Effector memory CD8-positive, alpha-beta T cell (primary cell): ENCODE data around the gene TNF.

ENCODE experiments used
- ATAC-seq: fragments of 150-1000 bp; cut with Tn5 transposase; replicated peaks from 2 replicates; pipeline ENCODE4 v1.10.0; 2021; ENCODE audit warnings: mild to moderate bottlenecking, moderate library complexity
- DNase-seq, 3 experiments: peaks; one replicate each; pipeline ENCODE4 v3.0.0; 2021
- H3K27ac Mint-ChIP-seq, 2 donors: one replicate each; pipeline ENCODE4 v1.8.0; 2022; ENCODE audit warnings: mild to moderate bottlenecking in 2 of 2, mixed read lengths in 2 of 2, moderate library complexity in 2 of 2
- H3K27me3 Mint-ChIP-seq, 2 donors: one replicate each; pipeline ENCODE4 v1.8.0; 2022; ENCODE audit warnings: mixed read lengths in 2 of 2
- H3K36me3 Mint-ChIP-seq: one replicate; pipeline ENCODE4 v1.8.0; 2022; ENCODE audit warnings: mild to moderate bottlenecking, moderate library complexity, mixed read lengths; ENCODE audit not compliant: insufficient read depth
- H3K4me1 Mint-ChIP-seq, 2 donors: one replicate each; pipeline ENCODE4 v1.8.0; 2022; ENCODE audit warnings: low read depth in 2 of 2, mixed read lengths in 2 of 2
- H3K4me3 Mint-ChIP-seq, 2 donors: one replicate each; pipeline ENCODE4 v1.8.0; 2022; ENCODE audit warnings: mild to moderate bottlenecking in 2 of 2, mixed read lengths in 2 of 2, moderate library complexity in 2 of 2
- H3K9me3 Mint-ChIP-seq, 2 donors: one replicate each; pipeline ENCODE4 v1.8.0; 2022; ENCODE audit warnings: mixed read lengths in 2 of 2
- total RNA-seq, 9 experiments: gene quantifications; one replicate each; lab custom pipeline; 2026; lab: John Stamatoyannopoulos, UW

Gene TNF
- total RNA-seq, result 24.9 to 779 (median 186) reads per million in 9 experiments

GRCh38 chr6:31575335-31575901 lies at the start of gene TNF:
TSS of gene TNF (plus strand) at chr6:31575565. CDS start at chr6:31575742, 177 bp downstream.
- ATAC-seq (peak; percentile 12), DNase-seq (peak; percentile 57 to 63 (median 59))
- Mint-ChIP-seq H3K27me3 (no peaks in the 10 kb centered on the region), H3K36me3 (peaks cover 66% of the 10 kb centered on the region), H3K27ac (peak within 1 kb of the TSS; percentile 92 to 98), H3K4me1 (peaks cover 72 to 90% of the 10 kb centered on the region in 2 donors), H3K9me3 (no peaks in the 10 kb centered on the region), H3K4me3 (peak within 1 kb of the TSS; percentile 82 to 99)

DNA sequence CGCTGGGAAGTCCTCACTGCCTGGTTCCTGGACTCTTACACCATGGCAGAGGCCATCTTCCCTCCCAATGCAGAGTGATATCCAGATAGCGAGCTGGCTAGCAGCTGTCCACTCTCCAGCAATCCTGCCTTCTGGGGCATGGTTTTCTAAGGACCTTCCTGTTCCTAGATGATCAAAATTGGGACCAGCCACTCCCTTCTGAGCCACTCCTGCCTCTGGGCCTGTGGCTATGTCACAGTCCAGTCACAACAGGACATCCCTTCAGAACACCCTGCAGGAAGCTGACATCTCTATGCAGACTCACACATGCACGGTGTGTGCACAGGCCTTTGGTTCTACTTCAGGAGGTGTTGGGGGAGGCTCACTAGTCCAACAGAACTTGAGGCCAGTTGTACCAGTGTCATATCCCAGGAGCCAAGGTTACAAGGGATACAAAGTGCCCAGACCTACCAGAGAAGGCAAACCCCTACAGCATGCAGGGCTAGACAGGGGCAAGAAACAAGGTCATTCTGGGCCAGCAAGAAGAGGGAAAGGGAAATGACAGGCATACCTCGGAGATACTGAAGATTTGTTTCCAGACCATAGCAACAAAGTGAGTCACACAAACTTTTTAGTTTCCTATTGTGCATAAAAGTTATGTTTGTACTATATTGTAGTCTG lies 49.3 kb upstream of the TNF start:
- no peak for DNase-seq
- no peak overlapping the region for H3K4me3 Mint-ChIP-seq
- peak overlapping the region in 1 of 2 donors; percentile 30 for H3K27ac Mint-ChIP-seq
- H3K36me3 Mint-ChIP-seq, result peaks cover 24% of the 10 kb centered on the region
- no peaks in the 10 kb centered on the region for H3K9me3 Mint-ChIP-seq
- peaks cover 8 to 9% of the 10 kb centered on the region in 2 donors for H3K4me1 Mint-ChIP-seq
- H3K27me3 Mint-ChIP-seq, result no peaks in the 10 kb centered on the region
- ATAC-seq, result no peak

GRCh38 chr6:31528307-31528777 lies 47.0 kb upstream of the TNF start:
- Mint-ChIP-seq H3K4me3 (no peak overlapping the region), H3K4me1 (peaks cover 14 to 24% of the 10 kb centered on the region in 2 donors), H3K27me3 (no peaks in the 10 kb centered on the region), H3K9me3 (no peaks in the 10 kb centered on the region), H3K27ac (peak overlapping the region; percentile 84 to 85), H3K36me3 (peaks cover 45% of the 10 kb centered on the region)
- DNase-seq, result no peak
- no peak for ATAC-seq

- no peak within 1 kb of the TSS for H3K4me3 Mint-ChIP-seq
- no peaks in the 10 kb centered on the region for H3K27me3 Mint-ChIP-seq
- DNase-seq, result no peak
- peak; percentile 5 for ATAC-seq
- peak within 1 kb of the TSS; percentile 84 to 85 for H3K27ac Mint-ChIP-seq
- H3K4me1 Mint-ChIP-seq, result peaks cover 14 to 26% of the 10 kb centered on the region in 2 donors
- H3K36me3 Mint-ChIP-seq, result peaks cover 50% of the 10 kb centered on the region
- H3K9me3 Mint-ChIP-seq, result no peaks in the 10 kb centered on the region
Observed at GRCh38 chr6:31528821-31529328, 46.5 kb upstream of the TNF start, which contains the start of gene MCCD1. TSS of gene MCCD1 (plus strand) at chr6:31528962. CDS start at chr6:31529015, 53 bp downstream.

- no peak for DNase-seq
- H3K9me3 Mint-ChIP-seq, result no peaks in the 10 kb centered on the region
- ATAC-seq, result peak; percentile 16
- H3K27ac Mint-ChIP-seq, result peak overlapping the region; percentile 84 to 85
- H3K36me3 Mint-ChIP-seq, result peaks cover 57% of the 10 kb centered on the region
- H3K4me3 Mint-ChIP-seq, result no peak overlapping the region
- H3K27me3 Mint-ChIP-seq, result no peaks in the 10 kb centered on the region
- peaks cover 14 to 26% of the 10 kb centered on the region in 2 donors for H3K4me1 Mint-ChIP-seq
Observed at GRCh38 chr6:31529329-31530150, 45.8 kb upstream of the TNF start.

- DNase-seq, result no peak
- no peaks in the 10 kb centered on the region for H3K27me3 Mint-ChIP-seq
- no peaks in the 10 kb centered on the region for H3K9me3 Mint-ChIP-seq
- no peak for ATAC-seq
- no peak overlapping the region for H3K4me3 Mint-ChIP-seq
- H3K27ac Mint-ChIP-seq, result no peak overlapping the region
- H3K4me1 Mint-ChIP-seq, result peaks cover 14 to 33% of the 10 kb centered on the region in 2 donors
- H3K36me3 Mint-ChIP-seq, result peaks cover 68% of the 10 kb centered on the region
Observed at GRCh38 chr6:31530659-31531058, 44.7 kb upstream of the TNF start.

GRCh38 chr6:31531162-31531561 lies 44.2 kb upstream of the TNF start:
- Mint-ChIP-seq H3K36me3 (peaks cover 73% of the 10 kb centered on the region), H3K9me3 (no peaks in the 10 kb centered on the region), H3K4me3 (no peak overlapping the region), H3K27me3 (no peaks in the 10 kb centered on the region), H3K4me1 (peaks cover 16 to 33% of the 10 kb centered on the region in 2 donors), H3K27ac (no peak overlapping the region)
- DNase-seq (no peak), ATAC-seq (no peak)

DNA sequence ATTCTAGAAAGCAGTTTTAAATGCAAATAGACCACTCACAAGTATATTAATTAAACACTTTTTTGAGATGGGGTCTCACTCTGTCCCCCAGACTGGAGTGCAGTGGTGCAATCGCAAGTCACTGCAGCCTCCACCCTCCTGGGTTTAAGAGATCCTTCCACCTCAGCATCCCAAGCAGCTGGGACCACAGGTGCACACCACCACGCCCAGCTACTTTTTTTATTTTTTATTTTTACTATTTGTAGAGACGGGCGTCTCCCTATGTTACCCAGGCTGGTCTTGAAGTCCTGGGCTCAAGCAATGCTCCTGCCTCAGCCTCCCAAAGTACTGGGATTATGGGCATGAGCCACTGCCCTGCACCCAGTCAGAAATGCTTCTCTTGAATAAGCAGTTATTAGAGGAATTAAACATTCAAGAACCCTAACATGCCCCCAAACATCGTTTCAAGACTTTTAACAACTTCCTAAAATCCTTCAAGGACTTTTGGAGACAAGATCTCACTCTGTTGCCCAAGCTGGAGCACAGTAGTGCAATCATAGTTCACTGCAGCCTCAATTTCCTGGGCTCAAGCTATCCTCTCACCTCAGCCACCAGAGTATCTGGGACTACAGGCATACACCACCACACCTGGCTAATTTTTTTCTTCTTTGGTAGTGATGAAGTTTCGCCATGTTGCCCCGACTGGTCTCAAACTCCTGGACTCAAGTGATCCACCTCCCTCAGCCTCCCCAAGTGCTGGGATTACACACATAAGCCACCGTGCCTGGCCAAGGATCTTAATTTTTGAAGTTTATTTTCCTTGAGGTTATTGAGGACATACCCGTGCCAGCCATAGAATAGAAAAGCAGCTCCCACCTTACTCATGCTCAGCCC lies 43.4 kb upstream of the TNF start:
- no peak for ATAC-seq
- H3K27ac Mint-ChIP-seq, result peak overlapping the region; percentile 46 to 60
- H3K4me1 Mint-ChIP-seq, result peaks cover 20 to 33% of the 10 kb centered on the region in 2 donors
- DNase-seq, result no peak
- H3K27me3 Mint-ChIP-seq, result no peaks in the 10 kb centered on the region
- H3K9me3 Mint-ChIP-seq, result no peaks in the 10 kb centered on the region
- no peak overlapping the region for H3K4me3 Mint-ChIP-seq
- peaks cover 81% of the 10 kb centered on the region for H3K36me3 Mint-ChIP-seq

DNA sequence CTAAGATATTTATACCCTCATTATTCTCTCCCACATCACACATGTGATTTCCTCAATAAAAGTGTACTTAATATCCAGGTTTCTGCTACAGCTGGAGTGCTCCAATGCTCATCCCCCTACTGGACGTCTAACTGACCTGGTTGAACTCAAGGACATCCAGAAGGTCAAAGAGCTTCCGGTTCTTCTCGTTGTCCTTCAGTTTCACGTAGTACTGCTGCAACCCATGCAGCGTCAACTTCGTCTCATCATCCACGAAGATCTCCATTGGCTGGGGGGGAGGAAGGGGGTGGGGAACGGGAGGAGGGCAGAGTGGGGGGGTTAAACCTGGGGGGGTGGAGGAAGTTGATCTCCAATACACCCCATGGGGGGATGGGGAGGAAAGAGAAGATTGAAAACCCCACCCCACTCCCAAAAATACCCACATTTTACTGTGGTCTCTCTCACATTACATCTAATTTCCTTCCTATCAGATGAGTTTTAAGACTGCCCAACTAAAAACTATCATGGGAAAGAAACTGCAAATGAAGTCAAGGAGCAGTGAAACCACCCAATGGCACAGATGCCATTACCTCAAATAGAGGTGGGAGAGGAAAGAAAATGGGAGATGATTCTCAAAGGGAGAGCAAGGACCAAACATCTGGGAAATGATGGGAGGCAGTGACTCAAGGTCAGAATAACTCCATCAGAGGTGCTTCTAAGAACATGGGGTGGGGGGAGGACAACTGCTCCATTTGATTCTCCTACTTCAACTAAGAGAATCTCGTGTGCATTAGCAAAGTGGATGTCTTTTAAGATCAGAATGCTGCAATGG lies 42.5 kb upstream of the TNF start:
- Mint-ChIP-seq H3K27me3 (no peaks in the 10 kb centered on the region), H3K9me3 (no peaks in the 10 kb centered on the region), H3K4me3 (no peak overlapping the region), H3K36me3 (peaks cover 86% of the 10 kb centered on the region), H3K4me1 (peaks cover 22 to 33% of the 10 kb centered on the region in 2 donors), H3K27ac (peak overlapping the region; percentile 51 to 60)
- DNase-seq (no peak), ATAC-seq (no peak)

GRCh38 chr6:31533455-31533841 lies 41.9 kb upstream of the TNF start:
- peaks cover 25 to 37% of the 10 kb centered on the region in 2 donors for H3K4me1 Mint-ChIP-seq
- H3K4me3 Mint-ChIP-seq, result no peak overlapping the region
- no peaks in the 10 kb centered on the region for H3K9me3 Mint-ChIP-seq
- no peak for DNase-seq
- H3K27ac Mint-ChIP-seq, result peak overlapping the region in 1 of 2 donors; percentile 51
- ATAC-seq, result no peak
- peaks cover 92% of the 10 kb centered on the region for H3K36me3 Mint-ChIP-seq
- H3K27me3 Mint-ChIP-seq, result no peaks in the 10 kb centered on the region

DNA sequence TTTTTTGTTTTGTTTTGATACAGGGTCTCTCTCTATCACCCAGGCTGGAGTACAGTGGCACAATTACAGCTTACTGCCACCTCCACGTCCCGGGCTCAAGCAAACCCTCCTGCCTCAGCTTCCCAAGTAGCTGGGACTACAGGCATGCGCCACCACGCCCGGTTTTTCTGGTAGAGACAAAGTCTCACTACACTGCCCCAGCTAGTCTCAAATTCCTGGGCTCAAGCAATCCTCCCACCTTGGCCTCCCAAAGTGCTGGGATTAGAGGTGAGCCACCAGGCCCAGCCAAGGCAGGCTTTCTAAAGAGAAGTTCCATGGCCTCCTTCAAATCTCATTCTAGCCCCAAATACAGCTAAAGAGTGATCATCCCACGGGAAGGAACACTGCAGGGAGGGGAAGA lies 41.4 kb upstream of the TNF start:
- DNase-seq (no peak), ATAC-seq (no peak)
- Mint-ChIP-seq H3K27ac (no peak overlapping the region), H3K4me1 (peaks cover 30 to 42% of the 10 kb centered on the region in 2 donors), H3K27me3 (no peaks in the 10 kb centered on the region), H3K36me3 (peaks cover 97% of the 10 kb centered on the region), H3K9me3 (no peaks in the 10 kb centered on the region), H3K4me3 (no peak overlapping the region)

- Mint-ChIP-seq H3K9me3 (no peaks in the 10 kb centered on the region), H3K27ac (no peak overlapping the region), H3K36me3 (peaks cover 97% of the 10 kb centered on the region), H3K27me3 (no peaks in the 10 kb centered on the region), H3K4me3 (no peak overlapping the region), H3K4me1 (peaks cover 36 to 48% of the 10 kb centered on the region in 2 donors)
- ATAC-seq, result no peak
- DNase-seq, result no peak
Observed at GRCh38 chr6:31534521-31535040, 40.8 kb upstream of the TNF start.
